CD4-positive, alpha-beta memory T cell (primary cell): Measurements from ENCODE around the gene RAP1GAP. TPM values are rescaled to one million over a fixed set of nuclear protein-coding genes. Genes with fewer than 3 reads are reported as not detected.

Source experiments
- CTCF ChIA-PET: fragments of 350-600 bp; sonication (Branson Sonifier 250); formaldehyde crosslinking; loops from one replicate; lab custom pipeline; 2021; ENCODE audit warnings: inconsistent platforms; ENCODE audit not compliant: partially characterized antibody; lab: Charles Lee
- POLR2A ChIA-PET: fragments of 350-600 bp; sonication (Branson Sonifier 250); formaldehyde crosslinking; loops from one replicate; lab custom pipeline; 2021; ENCODE audit not compliant: partially characterized antibody; lab: Charles Lee
- DNase-seq, 5 donors: peaks; one replicate each; pipeline versions ENCODE4 v3.0.0 to v3.0.0-alpha.2; 2020 to 2022; ENCODE audit warnings: mixed read lengths in 1 of 5
- H3K27ac ChIP-seq: one replicate; pipeline ENCODE4 v1.7.0; 2013; ENCODE audit warnings: low read depth, low read length
- H3K27me3 ChIP-seq: 2 replicates; pipeline ENCODE4 v1.7.0; 2013; ENCODE audit warnings: mild to moderate bottlenecking, low read length, moderate library complexity; ENCODE audit not compliant: insufficient read depth
- H3K36me3 ChIP-seq: 2 replicates; pipeline ENCODE4 v1.7.0; 2013; ENCODE audit warnings: mild to moderate bottlenecking, low read length, moderate library complexity; ENCODE audit not compliant: insufficient read depth
- H3K4me1 ChIP-seq: 2 replicates; pipeline ENCODE4 v1.7.0; 2013; ENCODE audit warnings: mild to moderate bottlenecking, low read length, moderate library complexity; ENCODE audit not compliant: insufficient read depth
- H3K4me3 ChIP-seq, 2 donors: one replicate each; pipeline ENCODE4 v1.7.0; 2013; ENCODE audit warnings: low read length in 2 of 2, mild to moderate bottlenecking in 1 of 2
- H3K9me3 ChIP-seq, 2 donors: one replicate each; pipeline ENCODE4 v1.7.0; 2013; ENCODE audit warnings: low read length in 2 of 2, control low read depth in 1 of 2; ENCODE audit not compliant: control insufficient read depth in 1 of 2
- H3K27ac Mint-ChIP-seq, 7 donors: one replicate each; pipeline ENCODE4 v1.8.0; 2020 to 2021; ENCODE audit warnings: mixed read lengths in 7 of 7, mild to moderate bottlenecking in 6 of 7, inconsistent platforms in 3 of 7, moderate library complexity in 3 of 7
- H3K27me3 Mint-ChIP-seq, 2 donors: one replicate each; pipeline ENCODE4 v1.8.0; 2020 to 2021; ENCODE audit warnings: mixed read lengths in 2 of 2
- H3K36me3 Mint-ChIP-seq, 2 donors: one replicate each; pipeline ENCODE4 v1.8.0; 2020 to 2021; ENCODE audit warnings: mixed read lengths in 2 of 2, inconsistent platforms in 1 of 2, mild to moderate bottlenecking in 1 of 2
- H3K4me1 Mint-ChIP-seq, 4 donors: one replicate each; pipeline ENCODE4 v1.8.0; 2020 to 2021; ENCODE audit warnings: mixed read lengths in 4 of 4, mild to moderate bottlenecking in 1 of 4
- H3K4me3 Mint-ChIP-seq, 8 donors: one replicate each; pipeline ENCODE4 v1.8.0; 2020 to 2021; ENCODE audit warnings: mixed read lengths in 8 of 8, mild to moderate bottlenecking in 7 of 8, moderate library complexity in 6 of 8, inconsistent platforms in 3 of 8
- H3K9me3 Mint-ChIP-seq, 8 donors: one replicate each; pipeline ENCODE4 v1.8.0; 2020 to 2021; ENCODE audit warnings: mixed read lengths in 8 of 8, mild to moderate bottlenecking in 5 of 8, inconsistent platforms in 3 of 8, moderate library complexity in 1 of 8
- intact Hi-C: fragments of 100-400 bp; cut with micrococcal nuclease; formaldehyde crosslinking; loops from one replicate; pipeline ENCODE4 v1.15.1; 2023
- polyA plus RNA-seq, 2 donors: library from polyadenylated mRNA; unstranded; fragments of 300-500 nt; fragmentation: Illumina TruSeq; gene quantifications; one replicate each; pipeline ENCODE4 v1.2.3, GENCODE V29; 2021
- total RNA-seq, 2 experiments: library from RNA; stranded (reverse); gene quantifications; one replicate each; pipeline ENCODE4 v1.2.3, GENCODE V29; 2021

Gene RAP1GAP
- total and polyA plus RNA-seq, 4 experiments from 2014 or later: 0.23 to 0.72 TPM; not detected in 2

DNA sequence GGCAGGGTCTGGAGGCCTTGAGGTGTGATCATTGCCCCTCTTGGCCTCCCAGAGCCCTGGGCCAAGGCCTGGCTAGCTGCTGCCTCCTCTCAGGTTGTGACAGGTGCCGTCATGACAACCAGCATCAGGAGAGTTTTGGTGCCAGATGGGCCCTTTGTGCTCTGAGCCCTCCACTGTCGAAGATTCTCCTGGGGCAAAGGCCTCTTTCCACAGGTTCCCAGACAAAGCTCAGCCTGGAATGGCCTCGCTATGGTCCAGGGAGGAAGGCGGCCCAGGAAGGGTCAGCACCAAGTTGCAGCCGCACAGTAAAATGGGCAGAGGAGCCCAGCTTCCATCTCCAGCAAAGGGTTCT, 81.6 kb downstream of the RAP1GAP start:
- intact Hi-C loops: no loop called here
- Histone ChIP-seq H3K4me1 (no peaks in the 10 kb centered on the region), H3K9me3 (no peaks in the 10 kb centered on the region), H3K27ac (no peak overlapping the region), H3K27me3 (no peaks in the 10 kb centered on the region), H3K36me3 (no peaks in the 10 kb centered on the region), H3K4me3 (no peak overlapping the region)
- POLR2A ChIA-PET: no interaction called here
- Mint-ChIP-seq H3K36me3 (no peaks in the 10 kb centered on the region), H3K9me3 (no peaks in the 10 kb centered on the region), H3K27ac (no peak overlapping the region), H3K27me3 (peaks cover 14 to 15% of the 10 kb centered on the region in 2 donors), H3K4me3 (no peak overlapping the region), H3K4me1 (no peaks in the 10 kb centered on the region)
- CTCF ChIA-PET: no interaction called here
- DNase-seq: no peak

- Histone ChIP-seq H3K4me1 (no peaks in the 10 kb centered on the region), H3K4me3 (no peak overlapping the region), H3K9me3 (no peaks in the 10 kb centered on the region), H3K27me3 (no peaks in the 10 kb centered on the region), H3K36me3 (no peaks in the 10 kb centered on the region), H3K27ac (no peak overlapping the region)
- intact Hi-C loops: no loop called here
- Mint-ChIP-seq H3K27ac (no peak overlapping the region), H3K4me3 (no peak overlapping the region), H3K4me1 (no peaks in the 10 kb centered on the region), H3K9me3 (no peaks in the 10 kb centered on the region), H3K27me3 (peaks cover 14 to 15% of the 10 kb centered on the region in 2 donors), H3K36me3 (no peaks in the 10 kb centered on the region)
- CTCF ChIA-PET: no interaction called here
- POLR2A ChIA-PET: no interaction called here
- no peak for DNase-seq
These were observed 82.1 kb downstream of the RAP1GAP start for GRCh38 chr1:21586846-21587601.

GRCh38 chr1:21586222-21586621, 82.9 kb downstream of the RAP1GAP start:
- Histone ChIP-seq H3K4me3 (no peak overlapping the region), H3K27me3 (no peaks in the 10 kb centered on the region), H3K36me3 (no peaks in the 10 kb centered on the region), H3K9me3 (no peaks in the 10 kb centered on the region), H3K27ac (no peak overlapping the region), H3K4me1 (no peaks in the 10 kb centered on the region)
- H3K27me3 Mint-ChIP-seq: peaks cover 15 to 17% of the 10 kb centered on the region in 2 donors
- intact Hi-C loops: no loop called here
- no peak for DNase-seq
- H3K36me3 Mint-ChIP-seq: no peaks in the 10 kb centered on the region
- no peak overlapping the region for H3K4me3 Mint-ChIP-seq
- no peak overlapping the region for H3K27ac Mint-ChIP-seq
- no peaks in the 10 kb centered on the region for H3K4me1 Mint-ChIP-seq
- CTCF ChIA-PET: no interaction called here
- no peaks in the 10 kb centered on the region for H3K9me3 Mint-ChIP-seq
- POLR2A ChIA-PET: no interaction called here

- POLR2A ChIA-PET: no interaction called here
These were observed 84.1 kb downstream of the RAP1GAP start for GRCh38 chr1:21585037-21585436.

GRCh38 chr1:21584096-21584495, 85.1 kb downstream of the RAP1GAP start:
- peaks cover 14 to 15% of the 10 kb centered on the region in 2 donors for H3K27me3 Mint-ChIP-seq
- H3K27ac Mint-ChIP-seq: no peak overlapping the region
- H3K36me3 Mint-ChIP-seq: no peaks in the 10 kb centered on the region
- ChIA-PET CTCF (no interaction called here), POLR2A (no interaction called here)
- no peak overlapping the region for H3K27ac ChIP-seq
- intact Hi-C loops: no loop called here
- no peaks in the 10 kb centered on the region for H3K9me3 ChIP-seq
- no peaks in the 10 kb centered on the region for H3K9me3 Mint-ChIP-seq
- no peaks in the 10 kb centered on the region for H3K4me1 Mint-ChIP-seq
- H3K4me3 Mint-ChIP-seq: no peak overlapping the region
- H3K4me1 ChIP-seq: no peaks in the 10 kb centered on the region
- no peak for DNase-seq
- H3K4me3 ChIP-seq: no peak overlapping the region
- no peaks in the 10 kb centered on the region for H3K36me3 ChIP-seq
- H3K27me3 ChIP-seq: no peaks in the 10 kb centered on the region

More at GRCh38 chr1:21585037-21585436, 84.1 kb downstream of the RAP1GAP start:
- H3K4me1 Mint-ChIP-seq: no peaks in the 10 kb centered on the region
- no peak for DNase-seq
- Histone ChIP-seq H3K4me3 (no peak overlapping the region), H3K27me3 (no peaks in the 10 kb centered on the region), H3K27ac (no peak overlapping the region), H3K9me3 (no peaks in the 10 kb centered on the region), H3K36me3 (no peaks in the 10 kb centered on the region), H3K4me1 (no peaks in the 10 kb centered on the region)
- no peak overlapping the region for H3K27ac Mint-ChIP-seq
- H3K27me3 Mint-ChIP-seq: peaks cover 15 to 17% of the 10 kb centered on the region in 2 donors
- intact Hi-C loops: no loop called here
- H3K36me3 Mint-ChIP-seq: no peaks in the 10 kb centered on the region
- CTCF ChIA-PET: no interaction called here
- no peaks in the 10 kb centered on the region for H3K9me3 Mint-ChIP-seq
- H3K4me3 Mint-ChIP-seq: no peak overlapping the region

GRCh38 chr1:21579791-21580190, 89.4 kb downstream of the RAP1GAP start:
- ChIA-PET POLR2A (no interaction called here), CTCF (no interaction called here)
- Histone ChIP-seq H3K9me3 (no peaks in the 10 kb centered on the region), H3K4me1 (no peaks in the 10 kb centered on the region), H3K36me3 (no peaks in the 10 kb centered on the region), H3K27ac (no peak overlapping the region), H3K4me3 (no peak overlapping the region), H3K27me3 (no peaks in the 10 kb centered on the region)
- intact Hi-C loops: no loop called here
- no peak for DNase-seq
- Mint-ChIP-seq H3K4me1 (no peaks in the 10 kb centered on the region), H3K27me3 (peaks cover 2 to 9% of the 10 kb centered on the region in 2 donors), H3K36me3 (no peaks in the 10 kb centered on the region), H3K27ac (no peak overlapping the region), H3K4me3 (no peak overlapping the region), H3K9me3 (no peaks in the 10 kb centered on the region)

- no peak for DNase-seq
- Histone ChIP-seq H3K4me1 (no peaks in the 10 kb centered on the region), H3K9me3 (no peaks in the 10 kb centered on the region), H3K36me3 (no peaks in the 10 kb centered on the region), H3K4me3 (no peak overlapping the region), H3K27ac (no peak overlapping the region), H3K27me3 (no peaks in the 10 kb centered on the region)
- H3K4me3 Mint-ChIP-seq: peak overlapping the region in 1 of 8 donors; percentile 54
- intact Hi-C loops: no loop called here
- H3K4me1 Mint-ChIP-seq: no peaks in the 10 kb centered on the region
- no peaks in the 10 kb centered on the region for H3K9me3 Mint-ChIP-seq
- ChIA-PET POLR2A (no interaction called here), CTCF (no interaction called here)
- H3K36me3 Mint-ChIP-seq: no peaks in the 10 kb centered on the region
- H3K27ac Mint-ChIP-seq: no peak overlapping the region
- H3K27me3 Mint-ChIP-seq: peaks cover 4 to 12% of the 10 kb centered on the region in 2 donors
These were observed 91.2 kb downstream of the RAP1GAP start for GRCh38 chr1:21577933-21578332.
